ENCODE results near the gene PYCARD.
"Not testable (repeated sequence)": the region's sequence is repeated elsewhere in the genome, so short reads cannot be mapped to it uniquely, and the experiment has no call there.

Gene PYCARD

GRCh38 chr16:31202414-31203375 is at the start of gene PYCARD:
Gene PYCARD, minus strand, starts transcription at chr16:31202760. Its CDS starts 70 bp downstream, at chr16:31202690.
- in situ Hi-C loops (cut with MboI; ENCODE audit: low sequenced_read_pairs, unreplicated experiment), result no loop called here
- no peak for TF ChIP-seq CTCF (IDR thresholded peaks at IDR 0.05; ENCODE audit: borderline replicate concordance, control extremely low read depth, extremely low read depth, insufficient read depth, missing control alignments)
- DNase-seq (ENCODE audit: low spot score), result peak; percentile 79

GRCh38 chr16:31251435-31251834 is 48.9 kb upstream of the PYCARD start:
- in situ Hi-C loops (cut with MboI; ENCODE audit: low sequenced_read_pairs, unreplicated experiment), result no loop called here
- DNase-seq (ENCODE audit: low spot score), result no peak
- TF ChIP-seq CTCF (IDR thresholded peaks at IDR 0.05; ENCODE audit: borderline replicate concordance, control extremely low read depth, extremely low read depth, insufficient read depth, missing control alignments), result no peak

- no peak for DNase-seq (ENCODE audit: low spot score)
- TF ChIP-seq CTCF (IDR thresholded peaks at IDR 0.05; ENCODE audit: borderline replicate concordance, control extremely low read depth, extremely low read depth, insufficient read depth, missing control alignments), result no peak
- in situ Hi-C loops (cut with MboI; ENCODE audit: low sequenced_read_pairs, unreplicated experiment), result no loop called here
Observed at GRCh38 chr16:31250782-31251384, 48.3 kb upstream of the PYCARD start.

GRCh38 chr16:31248344-31248743 is 45.8 kb upstream of the PYCARD start:
- in situ Hi-C loops (cut with MboI; ENCODE audit: low sequenced_read_pairs, unreplicated experiment), result no loop called here
- TF ChIP-seq CTCF (IDR thresholded peaks at IDR 0.05; ENCODE audit: borderline replicate concordance, control extremely low read depth, extremely low read depth, insufficient read depth, missing control alignments), result no peak
- peak; percentile 1 for DNase-seq (ENCODE audit: low spot score)

GRCh38 chr16:31246296-31246695 is 43.7 kb upstream of the PYCARD start:
- in situ Hi-C loops (cut with MboI; ENCODE audit: low sequenced_read_pairs, unreplicated experiment), result no loop called here
- TF ChIP-seq CTCF (IDR thresholded peaks at IDR 0.05; ENCODE audit: borderline replicate concordance, control extremely low read depth, extremely low read depth, insufficient read depth, missing control alignments), result no peak
- no peak for DNase-seq (ENCODE audit: low spot score)

GRCh38 chr16:31245598-31245997 is 43.0 kb upstream of the PYCARD start:
- DNase-seq (ENCODE audit: low spot score); in situ Hi-C loops (cut with MboI; ENCODE audit: low sequenced_read_pairs, unreplicated experiment): not testable (repeated sequence)
